T47D (cell line): ENCODE results near the gene PHF21B.
A peak's percentile ranks its signal among the peaks of the same experiment; 100 is the strongest.
"Not testable (repeated sequence)": the region's sequence is repeated elsewhere in the genome, so short reads cannot be mapped to it uniquely, and the experiment has no call there.

ENCODE experiments used
- DNase-seq, 2 experiments: peaks; one replicate each; pipeline versions ENCODE4 v3.0.0 to v3.0.0-alpha.2; 2011 to 2012; ENCODE audit warnings: low read depth in 1 of 2, low spot score in 1 of 2
- JUND ChIP-seq: IDR thresholded peaks from 2 replicates; pipeline ENCODE4 v1.6.1; 2012; ENCODE audit warnings: low read depth
- in situ Hi-C: cut with HindIII; loops from 2 replicates; pipeline ENCODE4 v1.10.0; 2016; ENCODE audit warnings: low sequenced_read_pairs, low pct_unique_long_range_greater_than_20kb

Gene PHF21B

GRCh38 chr22:44907765-44908737 is 101.8 kb downstream of the PHF21B start:
- no peak for TF ChIP-seq JUND
- in situ Hi-C loops: no loop called here
- DNase-seq: no peak

GRCh38 chr22:44906999-44907644 is 102.7 kb downstream of the PHF21B start:
- in situ Hi-C loops: no loop called here
- DNase-seq: no peak
- TF ChIP-seq JUND: no peak

GRCh38 chr22:44906248-44906936 is 103.4 kb downstream of the PHF21B start:
- no peak for DNase-seq
- in situ Hi-C loops: no loop called here

GRCh38 chr22:44904492-44905152 is 105.2 kb downstream of the PHF21B start:
- DNase-seq, in situ Hi-C loops: not testable (repeated sequence)

More at GRCh38 chr22:44906248-44906936, 103.4 kb downstream of the PHF21B start:
- TF ChIP-seq JUND: no peak

GRCh38 chr22:44903164-44903563 is 106.6 kb downstream of the PHF21B start:
- DNase-seq, in situ Hi-C loops: not testable (repeated sequence)

GRCh38 chr22:44901301-44901700 is 108.5 kb downstream of the PHF21B start:
- no peak for TF ChIP-seq JUND
- peak in 1 of 2 experiments; percentile 1 for DNase-seq
- in situ Hi-C loops: no loop called here

GRCh38 chr22:44898236-44898635 is 111.6 kb downstream of the PHF21B start:
- TF ChIP-seq JUND: no peak
- DNase-seq: no peak
- in situ Hi-C loops: no loop called here

- DNase-seq: no peak
- no peak for TF ChIP-seq JUND
- in situ Hi-C loops: no loop called here
Measured at GRCh38 chr22:44895296-44896055, 114.3 kb downstream of the PHF21B start.

- in situ Hi-C loops: no loop called here
Measured at GRCh38 chr22:44894782-44895181, 115.0 kb downstream of the PHF21B start.

GRCh38 chr22:44894321-44894720 is 115.5 kb downstream of the PHF21B start:
- DNase-seq: no peak
- no peak for TF ChIP-seq JUND
- in situ Hi-C loops: no loop called here

More at GRCh38 chr22:44894782-44895181, 115.0 kb downstream of the PHF21B start:
- TF ChIP-seq JUND: no peak
- DNase-seq: no peak

- no peak for DNase-seq
- in situ Hi-C loops: no loop called here
- TF ChIP-seq JUND: no peak
Measured at GRCh38 chr22:44893731-44894080, 116.1 kb downstream of the PHF21B start.
